HepG2 (cell line): Measurements from ENCODE around the gene ZDHHC14. TPM values are rescaled to one million over a fixed set of nuclear protein-coding genes. Genes with fewer than 3 reads are reported as not detected.
A peak's percentile ranks its signal among the peaks of the same experiment; 100 is the strongest.

Experiments
- CBX1 ChIP-seq: IDR thresholded peaks from one replicate; pipeline ENCODE4 v1.6.1; 2016; ENCODE audit warnings: antibody characterized with exemption, low read depth
- HNRNPH1 ChIP-seq: fragments of 200-400 bp; formaldehyde crosslinking; optimal IDR thresholded peaks from 2 replicates; pipeline ENCODE3; 2017; ENCODE audit warnings: mild to moderate bottlenecking, low read depth, low read length
- JARID2 ChIP-seq: sonication (generic); formaldehyde crosslinking; IDR thresholded peaks from 2 replicates; pipeline ENCODE4 v1.8.1; 2023; ENCODE audit warnings: missing genetic modification reagents, inconsistent platforms; ENCODE audit not compliant: insufficient replicate concordance
- ZBED4 ChIP-seq: sonication (generic); formaldehyde crosslinking; IDR thresholded peaks from 2 replicates; pipeline ENCODE4 v1.4.0; 2020; ENCODE audit warnings: missing genetic modification reagents, borderline replicate concordance
- ZBTB33 ChIP-seq: sonication (generic); formaldehyde crosslinking; IDR thresholded peaks from 2 replicates; pipeline ENCODE4 v1.4.0; 2020; ENCODE audit warnings: missing genetic modification reagents
- ZNF343 ChIP-seq: sonication (generic); formaldehyde crosslinking; IDR thresholded peaks from 2 replicates; pipeline ENCODE4 v1.4.0; 2020; ENCODE audit warnings: mild to moderate bottlenecking, missing genetic modification reagents
- ZNF362 ChIP-seq: sonication (generic); formaldehyde crosslinking; IDR thresholded peaks from 2 replicates; pipeline ENCODE4 v1.4.0; 2020; ENCODE audit warnings: missing genetic modification reagents, mild to moderate bottlenecking, borderline replicate concordance
- ZNF451 ChIP-seq: sonication (generic); formaldehyde crosslinking; IDR thresholded peaks from 2 replicates; pipeline ENCODE4 v1.5.0; 2020; ENCODE audit warnings: mild to moderate bottlenecking, missing genetic modification reagents
- polyA plus RNA-seq, 8 experiments: library from polyadenylated mRNA; depleted of rRNA in 3 of 8; stranded (reverse) in 7 of 8; unstranded in 1 of 8; fragments of >200 nt; fragmentation: Illumina TruSeq in 4 of 8; extraction: Trizol in 4 of 8; gene quantifications; 2 replicates each; pipeline versions ENCODE4 v1.2.1 to v1.2.3, GENCODE V29; 2011 to 2016; ENCODE audit warnings: low read depth in 4 of 8, missing spikeins in 1 of 8, mixed read lengths in 1 of 8; ENCODE audit not compliant: insufficient read depth in 1 of 8
- total RNA-seq, 5 experiments: library from RNA; depleted of rRNA; stranded (reverse); fragments of >200 nt; fragmentation: Illumina TruSeq; extraction: Trizol; gene quantifications; 2 replicates each; pipeline ENCODE4 v1.2.3, GENCODE V29; 2016; ENCODE audit warnings: low read depth in 1 of 5
- TF ChIP-seq, protein P1 (sequence below): sonication (generic); formaldehyde crosslinking; IDR thresholded peaks from 2 replicates; pipeline ENCODE4 v1.4.0; 2020; ENCODE audit warnings: missing genetic modification reagents, mild to moderate bottlenecking, borderline replicate concordance
- TF ChIP-seq, protein P2 (sequence below): sonication (generic); formaldehyde crosslinking; IDR thresholded peaks from 2 replicates; pipeline ENCODE4 v1.5.0; 2020; ENCODE audit warnings: missing genetic modification reagents, mild to moderate bottlenecking, borderline replicate concordance

Gene ZDHHC14
- total and polyA plus RNA-seq, 2 of the 13 experiments (the other 11 are each of a cell fraction or from before 2014, with no cell fraction given), result 3.7 to 9.5 TPM

- no peak for TF ChIP-seq ZBED4 (CRISPR knock-in tag)
- TF ChIP-seq, protein P1, sequence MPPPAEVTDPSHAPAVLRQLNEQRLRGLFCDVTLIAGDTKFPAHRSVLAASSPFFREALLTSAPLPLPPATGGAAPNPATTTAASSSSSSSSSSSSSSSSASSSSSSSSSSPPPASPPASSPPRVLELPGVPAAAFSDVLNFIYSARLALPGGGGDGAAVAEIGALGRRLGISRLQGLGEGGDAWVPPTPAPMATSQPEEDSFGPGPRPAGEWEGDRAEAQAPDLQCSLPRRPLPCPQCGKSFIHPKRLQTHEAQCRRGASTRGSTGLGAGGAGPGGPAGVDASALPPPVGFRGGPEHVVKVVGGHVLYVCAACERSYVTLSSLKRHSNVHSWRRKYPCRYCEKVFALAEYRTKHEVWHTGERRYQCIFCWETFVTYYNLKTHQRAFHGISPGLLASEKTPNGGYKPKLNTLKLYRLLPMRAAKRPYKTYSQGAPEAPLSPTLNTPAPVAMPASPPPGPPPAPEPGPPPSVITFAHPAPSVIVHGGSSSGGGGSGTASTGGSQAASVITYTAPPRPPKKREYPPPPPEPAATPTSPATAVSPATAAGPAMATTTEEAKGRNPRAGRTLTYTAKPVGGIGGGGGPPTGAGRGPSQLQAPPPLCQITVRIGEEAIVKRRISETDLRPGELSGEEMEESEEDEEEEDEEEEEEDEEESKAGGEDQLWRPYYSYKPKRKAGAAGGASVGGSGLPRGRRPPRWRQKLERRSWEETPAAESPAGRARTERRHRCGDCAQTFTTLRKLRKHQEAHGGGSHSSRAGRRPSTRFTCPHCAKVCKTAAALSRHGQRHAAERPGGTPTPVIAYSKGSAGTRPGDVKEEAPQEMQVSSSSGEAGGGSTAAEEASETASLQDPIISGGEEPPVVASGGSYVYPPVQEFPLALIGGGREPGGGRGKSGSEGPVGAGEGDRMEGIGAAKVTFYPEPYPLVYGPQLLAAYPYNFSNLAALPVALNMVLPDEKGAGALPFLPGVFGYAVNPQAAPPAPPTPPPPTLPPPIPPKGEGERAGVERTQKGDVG (CRISPR knock-in tag), result peak; percentile 43; the same call in 1 of the 2 replicates
- TF ChIP-seq CBX1, result no peak
- TF ChIP-seq, protein P2, sequence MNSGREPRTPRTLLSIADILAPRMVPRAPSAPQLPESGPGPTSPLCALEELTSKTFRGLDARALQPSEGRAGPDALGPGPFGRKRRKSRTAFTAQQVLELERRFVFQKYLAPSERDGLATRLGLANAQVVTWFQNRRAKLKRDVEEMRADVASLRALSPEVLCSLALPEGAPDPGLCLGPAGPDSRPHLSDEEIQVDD (CRISPR knock-in tag), result 0 out of 2 replicates have a peak, but pooled peaks have one; percentile 28
- TF ChIP-seq ZBTB33 (CRISPR knock-in tag), result peak; percentile 58
- TF ChIP-seq HNRNPH1, result no peak
- TF ChIP-seq ZNF451 (CRISPR knock-in tag), result peak; percentile 15; the same call in 1 of the 2 replicates
- TF ChIP-seq ZNF343 (CRISPR knock-in tag), result 0 out of 2 replicates have a peak, but pooled peaks have one; percentile 31
- TF ChIP-seq ZNF362 (CRISPR knock-in tag), result no peak
- no peak for TF ChIP-seq JARID2 (CRISPR knock-in tag)
Observed at GRCh38 chr6:157538698-157539097, 157.7 kb downstream of the ZDHHC14 start (continued).
